HEK293T (cell line): ENCODE results near the gene ZNF674.

Experiments used
- BHLHE40 ChIP-seq: fragments of 450-650 bp; IDR thresholded peaks from 2 replicates; pipeline ENCODE4 v1.6.1; 2016; ENCODE audit warnings: mild to moderate bottlenecking, moderate library complexity, borderline replicate concordance
- CTBP1 ChIP-seq: fragments of 450-650 bp; IDR thresholded peaks from 2 replicates; pipeline ENCODE4 v1.6.1; 2016; ENCODE audit warnings: borderline replicate concordance
- ELF4 ChIP-seq: fragments of 450-650 bp; IDR thresholded peaks from 2 replicates; pipeline ENCODE4 v1.6.1; 2017; ENCODE audit warnings: antibody characterized with exemption
- FOXA1 ChIP-seq: fragments of 450-650 bp; IDR thresholded peaks from 2 replicates; pipeline ENCODE4 v1.6.1; 2016; ENCODE audit warnings: mild to moderate bottlenecking
- FOXM1 ChIP-seq: fragments of 450-650 bp; IDR thresholded peaks from 2 replicates; pipeline ENCODE4 v1.6.1; 2017; ENCODE audit warnings: mild to moderate bottlenecking, borderline replicate concordance
- L3MBTL2 ChIP-seq: fragments of 450-650 bp; conservative IDR thresholded peaks from 2 replicates; pipeline ENCODE4 v1.6.1; 2016; ENCODE audit warnings: mild to moderate bottlenecking
- NFRKB ChIP-seq: fragments of 450-650 bp; IDR thresholded peaks from 2 replicates; pipeline ENCODE4 v1.6.1; 2016; ENCODE audit warnings: mild to moderate bottlenecking, moderate library complexity
- SP1 ChIP-seq: fragments of 450-650 bp; IDR thresholded peaks from 2 replicates; pipeline ENCODE4 v1.6.1; 2017
- SUZ12 ChIP-seq: fragments of 450-650 bp; IDR thresholded peaks from 2 replicates; pipeline ENCODE4 v1.6.1; 2016; ENCODE audit warnings: mild to moderate bottlenecking
- TF ChIP-seq, protein P1 (sequence below): fragments of 450-650 bp; IDR thresholded peaks from 2 replicates; pipeline ENCODE4 v1.6.1; 2016

DNA sequence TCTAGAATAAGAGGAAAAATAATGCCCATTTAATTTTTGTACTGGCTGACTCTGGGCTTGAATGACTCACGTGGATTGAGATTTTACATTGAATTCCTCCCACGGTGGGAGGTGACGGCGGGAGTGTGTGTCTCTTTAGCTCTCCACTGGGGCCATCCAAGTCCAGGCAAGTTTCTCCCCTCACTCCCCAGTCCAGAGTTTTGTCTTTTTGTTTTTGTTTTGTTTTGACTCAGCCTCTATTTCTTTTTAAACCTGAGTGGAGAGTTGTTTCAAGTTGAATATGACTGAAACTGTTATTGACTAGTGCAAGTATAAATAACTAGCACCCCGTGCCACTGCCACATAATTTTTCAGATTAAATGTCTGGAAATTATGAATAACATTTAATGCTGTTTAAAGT lies 41.9 kb upstream of the ZNF674 start:
- TF ChIP-seq SP1: no peak
- TF ChIP-seq NFRKB: no peak
- no peak for TF ChIP-seq FOXM1
- TF ChIP-seq BHLHE40: no peak
- TF ChIP-seq ELF4: no peak
- TF ChIP-seq FOXA1: no peak
- TF ChIP-seq, protein P1, sequence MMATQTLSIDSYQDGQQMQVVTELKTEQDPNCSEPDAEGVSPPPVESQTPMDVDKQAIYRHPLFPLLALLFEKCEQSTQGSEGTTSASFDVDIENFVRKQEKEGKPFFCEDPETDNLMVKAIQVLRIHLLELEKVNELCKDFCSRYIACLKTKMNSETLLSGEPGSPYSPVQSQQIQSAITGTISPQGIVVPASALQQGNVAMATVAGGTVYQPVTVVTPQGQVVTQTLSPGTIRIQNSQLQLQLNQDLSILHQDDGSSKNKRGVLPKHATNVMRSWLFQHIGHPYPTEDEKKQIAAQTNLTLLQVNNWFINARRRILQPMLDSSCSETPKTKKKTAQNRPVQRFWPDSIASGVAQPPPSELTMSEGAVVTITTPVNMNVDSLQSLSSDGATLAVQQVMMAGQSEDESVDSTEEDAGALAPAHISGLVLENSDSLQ: no peak
- TF ChIP-seq L3MBTL2: no peak
- TF ChIP-seq CTBP1: no peak
- TF ChIP-seq SUZ12: no peak
